Measurements from ENCODE around the gene PDK1.
"Not testable (repeated sequence)": the region's sequence is repeated elsewhere in the genome, so short reads cannot be mapped to it uniquely, and the experiment has no call there.

PDK1 gene

GRCh38 chr2:172554352-172555271 lies 1.3 kb upstream of the PDK1 start:
- peak; percentile 38 for DNase-seq

- DNase-seq: no peak
These were observed 693 bp upstream of the PDK1 start for GRCh38 chr2:172555272-172555521.

- peak; percentile 34 for DNase-seq
These were observed 569 bp downstream of the PDK1 start for GRCh38 chr2:172556284-172557033.

- DNase-seq: no peak
These were observed 2.5 kb downstream of the PDK1 start for GRCh38 chr2:172558372-172558771.

GRCh38 chr2:172560721-172561120 lies 4.8 kb downstream of the PDK1 start:
- no peak for DNase-seq

- no peak for DNase-seq
These were observed 5.4 kb downstream of the PDK1 start for GRCh38 chr2:172561270-172561669.

- DNase-seq: no peak
These were observed 6.4 kb downstream of the PDK1 start for GRCh38 chr2:172562298-172562697.

- DNase-seq: no peak
These were observed 8.5 kb downstream of the PDK1 start for GRCh38 chr2:172564376-172564775.

- peak; percentile 20 for DNase-seq
These were observed 15.4 kb downstream of the PDK1 start for GRCh38 chr2:172571245-172571644.

GRCh38 chr2:172572981-172573380 lies 17.1 kb downstream of the PDK1 start:
- peak; percentile 43 for DNase-seq

- no peak for DNase-seq
These were observed 19.1 kb downstream of the PDK1 start for GRCh38 chr2:172574965-172575364.

GRCh38 chr2:172578054-172578453 lies 22.2 kb downstream of the PDK1 start:
- DNase-seq: no peak

- no peak for DNase-seq
These were observed 23.1 kb downstream of the PDK1 start for GRCh38 chr2:172578860-172579512.

- DNase-seq: no peak
These were observed 24.7 kb downstream of the PDK1 start for GRCh38 chr2:172580544-172580943.

GRCh38 chr2:172582656-172583055 lies 26.8 kb downstream of the PDK1 start:
- DNase-seq: no peak

GRCh38 chr2:172586245-172586891 lies 30.5 kb downstream of the PDK1 start:
- no peak for DNase-seq

GRCh38 chr2:172587231-172587630 lies 31.3 kb downstream of the PDK1 start:
- not testable (repeated sequence) for DNase-seq

GRCh38 chr2:172588931-172589330 lies 33.0 kb downstream of the PDK1 start:
- DNase-seq: no peak

GRCh38 chr2:172591386-172591785 lies 35.5 kb downstream of the PDK1 start:
- not testable (repeated sequence) for DNase-seq

GRCh38 chr2:172592190-172592589 lies 36.3 kb downstream of the PDK1 start:
- not testable (repeated sequence) for DNase-seq

- no peak for DNase-seq
These were observed 40.9 kb downstream of the PDK1 start for GRCh38 chr2:172596776-172597175.

- no peak for DNase-seq
These were observed 41.4 kb downstream of the PDK1 start for GRCh38 chr2:172597176-172597842.

GRCh38 chr2:172599947-172600346 lies 44.1 kb downstream of the PDK1 start:
- DNase-seq: no peak

Data from NCI-H345 (cell line).